CD4-positive, alpha-beta T cell treated with Interferon gamma for 1 hour (primary cell): ENCODE results near the gene RITA1.
"Not testable (repeated sequence)": the region's sequence is repeated elsewhere in the genome, so short reads cannot be mapped to it uniquely, and the experiment has no call there.

Experiments
- DNase-seq: peaks from one replicate; pipeline ENCODE4 v3.0.0-alpha.2; 2020

RITA1 gene, protein sequence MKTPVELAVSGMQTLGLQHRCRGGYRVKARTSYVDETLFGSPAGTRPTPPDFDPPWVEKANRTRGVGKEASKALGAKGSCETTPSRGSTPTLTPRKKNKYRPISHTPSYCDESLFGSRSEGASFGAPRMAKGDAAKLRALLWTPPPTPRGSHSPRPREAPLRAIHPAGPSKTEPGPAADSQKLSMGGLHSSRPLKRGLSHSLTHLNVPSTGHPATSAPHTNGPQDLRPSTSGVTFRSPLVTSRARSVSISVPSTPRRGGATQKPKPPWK

DNA sequence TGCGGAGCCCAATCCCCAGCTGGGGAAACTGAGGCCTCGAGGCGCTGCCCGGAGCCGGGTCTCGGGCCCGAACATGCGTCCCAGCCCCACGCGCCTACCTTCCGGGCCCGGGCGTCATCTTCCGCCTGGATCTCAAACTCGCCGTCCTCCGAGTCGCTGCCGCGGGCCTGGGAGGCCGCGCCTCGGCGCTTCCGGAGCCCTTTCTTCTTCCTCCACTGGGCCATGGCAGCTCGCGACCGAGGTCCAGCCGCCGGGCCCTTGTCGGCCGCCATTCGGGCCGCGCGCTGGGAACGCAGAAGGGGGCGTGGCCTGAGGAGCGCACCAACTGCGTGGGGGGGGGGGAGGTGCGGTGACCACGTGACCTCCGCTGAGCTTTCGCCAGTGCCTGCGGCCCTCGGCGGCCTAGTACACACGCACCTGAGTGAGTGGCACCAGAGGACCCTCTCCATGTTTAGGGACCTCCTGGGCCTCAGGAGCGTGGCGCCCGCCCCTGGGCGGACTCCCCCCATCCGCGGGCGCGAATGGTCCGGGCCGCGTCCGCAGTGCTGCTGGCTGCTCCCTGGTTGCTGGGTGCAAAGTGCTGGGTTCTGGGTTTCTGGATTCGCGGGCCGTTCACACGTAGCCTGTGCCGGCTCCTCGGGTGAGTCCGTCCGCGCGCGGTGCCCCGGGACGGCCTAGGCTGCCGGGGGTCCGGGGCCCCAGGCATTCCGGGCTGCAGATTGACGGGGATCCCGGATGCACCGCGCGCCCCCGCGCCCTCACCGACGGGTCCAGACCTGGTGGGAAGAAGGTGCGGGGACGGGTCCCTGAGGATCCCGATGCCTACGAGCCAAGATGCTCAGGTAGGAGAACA is at the start of gene RITA1, which contains the start of gene DDX54:
TSS of gene RITA1 (plus strand) at position 542 of the 853 bp plus-strand sequence. CDS start 1,026 bp downstream, outside the sequence.
TSS of gene DDX54 (minus strand) at position 299 of the 853 bp plus-strand sequence. CDS start at position 272, 27 bp downstream.
- DNase-seq = peak; percentile 70

DNA sequence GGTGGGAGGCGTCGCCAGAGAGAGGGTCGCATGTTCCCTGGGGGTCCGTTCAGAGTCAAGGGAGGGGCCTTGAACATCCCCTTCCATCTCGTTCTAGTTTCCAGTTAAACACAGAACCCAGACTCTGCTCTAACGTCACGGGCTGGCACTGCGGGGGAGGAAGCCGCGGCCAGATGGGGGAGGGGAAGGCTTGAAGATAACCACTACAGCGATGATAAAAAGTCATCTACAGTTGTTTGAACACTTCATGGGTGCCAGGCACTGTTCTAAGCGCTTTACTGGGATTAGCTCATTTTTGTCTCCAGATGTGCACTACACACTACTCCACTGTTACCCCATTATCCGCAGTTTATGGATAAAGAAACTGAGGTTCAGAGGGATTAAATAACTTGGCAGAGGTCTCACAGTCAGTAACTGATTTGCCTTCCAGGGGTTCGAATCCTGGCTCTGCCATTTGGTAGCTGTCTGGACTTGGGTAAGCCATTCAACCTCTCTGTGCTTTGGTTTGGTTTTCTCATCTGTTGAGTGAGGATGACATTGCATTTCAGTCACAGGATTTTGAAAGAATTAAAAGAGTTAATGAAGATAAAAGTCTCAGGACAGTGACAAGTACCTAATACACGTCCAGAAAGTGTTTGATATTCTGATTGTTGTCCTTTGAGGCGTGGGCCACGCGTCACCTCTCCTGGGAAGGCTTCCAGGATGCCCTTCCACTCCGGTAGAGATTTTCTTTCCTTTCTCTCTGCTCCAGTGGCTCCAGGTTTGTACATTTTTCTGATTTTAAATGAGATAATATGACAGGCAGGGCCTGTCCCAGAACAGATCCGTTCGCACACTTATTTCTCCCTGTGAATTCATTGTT is 49.2 kb upstream of the RITA1 start:
- peak; percentile 67 for DNase-seq

DNA sequence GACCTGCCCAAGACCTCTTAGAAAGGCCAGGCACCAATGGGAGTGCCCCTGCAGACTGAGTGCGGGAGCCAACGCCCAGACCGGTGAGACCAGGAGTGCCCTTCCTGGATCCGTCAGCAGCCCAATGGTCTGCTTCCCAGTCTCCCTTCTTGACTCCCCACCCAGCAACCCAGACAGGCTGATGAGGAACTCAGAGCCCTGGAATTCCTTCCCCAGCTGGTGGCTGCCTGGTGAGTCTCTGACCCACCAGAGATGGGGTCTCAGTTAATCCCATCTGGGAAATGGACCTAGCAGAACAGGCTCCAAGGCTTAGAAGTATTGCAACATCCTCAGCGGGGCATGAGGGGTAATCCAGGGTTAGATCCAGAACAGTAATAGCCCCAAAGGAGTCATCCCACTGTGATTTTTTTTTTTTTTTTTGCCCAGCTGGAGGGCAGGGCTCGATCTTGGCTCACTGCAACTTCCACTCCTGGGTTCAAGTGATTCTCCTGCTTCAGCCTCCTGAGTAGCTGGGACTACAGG is 48.5 kb upstream of the RITA1 start:
- DNase-seq = no peak

DNA sequence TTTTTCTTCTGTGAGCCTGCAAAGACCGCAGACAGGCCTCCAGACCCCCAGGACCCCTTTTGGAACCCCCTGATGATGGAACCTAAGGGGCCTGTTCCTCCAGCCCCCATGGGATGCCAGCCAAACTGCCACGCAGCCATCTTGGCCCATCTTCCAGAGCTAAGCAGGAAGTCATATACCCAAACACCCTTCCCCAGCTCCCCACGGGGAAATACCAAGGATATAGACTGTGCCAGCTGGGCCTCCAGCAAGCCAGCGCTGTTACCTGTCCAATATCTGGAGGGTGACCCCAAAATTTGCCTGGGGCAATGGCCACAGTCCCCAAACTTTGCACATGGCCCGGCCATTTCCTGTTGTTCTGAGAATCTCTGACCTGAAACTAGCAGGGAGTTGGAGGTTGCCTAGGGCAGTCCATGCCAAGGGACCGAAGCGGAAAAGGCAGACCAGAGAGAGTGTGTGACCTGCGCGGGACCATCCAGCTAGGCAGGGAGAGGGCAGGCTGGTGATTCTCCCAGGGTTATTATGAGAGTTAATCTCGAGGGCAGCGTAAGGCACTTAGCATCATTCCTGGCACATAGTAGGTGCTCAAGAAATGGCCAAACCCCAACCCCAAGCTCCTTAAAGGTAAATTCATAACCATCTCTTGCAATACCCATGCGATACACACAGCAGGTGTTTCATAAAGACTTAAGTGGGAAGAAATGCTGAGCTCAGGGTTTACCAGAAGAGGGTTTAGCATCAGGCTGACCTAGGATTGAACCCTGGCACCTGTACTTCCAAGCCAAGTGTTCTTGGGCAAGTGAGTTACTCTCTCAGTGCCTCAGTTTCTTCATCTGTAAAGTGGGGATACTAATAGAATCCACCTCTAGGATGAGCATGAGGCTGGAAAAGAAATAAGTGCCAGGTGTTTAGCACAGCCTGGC is 47.4 kb upstream of the RITA1 start:
- no peak for DNase-seq

DNA sequence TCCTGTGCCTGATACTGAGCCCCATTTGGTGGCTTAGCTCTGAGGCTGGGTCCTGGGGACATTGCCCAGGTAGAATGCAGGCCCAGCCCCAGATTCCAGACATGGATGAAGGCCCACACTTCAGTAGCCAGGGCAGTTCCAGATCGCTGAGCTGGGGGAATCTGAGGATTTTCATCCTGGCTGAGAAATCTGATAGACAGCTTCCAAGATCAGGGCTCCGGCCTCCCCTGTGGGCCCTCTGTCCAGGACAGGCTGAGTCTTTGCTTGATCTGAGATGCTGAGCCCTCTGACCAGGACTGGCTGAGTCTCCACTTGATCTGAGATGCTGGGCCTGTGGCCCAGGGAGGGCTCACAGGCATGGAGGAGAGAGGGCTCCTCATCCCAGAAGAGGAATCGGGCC is 46.7 kb upstream of the RITA1 start:
- no peak for DNase-seq

DNA sequence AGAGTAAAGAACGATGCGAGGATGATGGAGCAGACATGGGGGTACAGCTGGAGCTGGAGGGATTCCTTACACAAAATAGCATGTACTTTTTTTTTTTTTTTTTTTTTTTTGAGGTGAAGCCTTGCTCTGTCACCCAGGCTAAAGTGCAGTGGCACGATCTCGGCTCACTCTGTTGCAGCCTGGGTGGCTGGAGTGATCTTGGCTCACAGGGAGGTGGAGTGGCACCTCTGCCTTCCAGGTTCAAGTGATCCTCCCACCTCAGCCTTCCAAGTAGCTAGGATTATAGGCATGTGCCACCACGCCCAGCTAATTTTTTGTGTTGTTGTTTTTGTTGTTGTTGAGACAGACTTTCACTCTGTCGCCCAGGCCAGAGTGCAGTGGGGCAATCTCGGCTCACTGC is 44.8 kb upstream of the RITA1 start:
- DNase-seq = no peak

DNA sequence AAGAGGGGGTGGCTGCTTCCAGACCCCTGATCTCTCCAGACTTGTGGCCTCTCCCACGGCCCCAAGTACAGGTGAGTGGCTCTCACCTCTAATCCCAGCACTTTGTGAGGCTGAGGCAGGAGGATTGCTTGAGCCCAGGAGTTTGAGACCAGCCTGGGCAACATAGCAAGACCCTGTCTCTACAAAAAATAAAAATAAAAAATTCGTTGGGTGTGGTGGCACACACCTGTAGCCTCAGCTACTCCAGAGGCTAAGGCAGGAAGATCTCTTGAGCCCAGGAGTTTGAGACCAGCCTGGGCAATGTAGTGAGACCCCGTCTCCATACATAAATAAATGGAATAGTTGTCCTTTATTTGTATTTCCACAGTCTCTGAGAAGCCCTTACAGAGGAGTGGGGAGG is 43.8 kb upstream of the RITA1 start:
- not testable (repeated sequence) for DNase-seq

DNA sequence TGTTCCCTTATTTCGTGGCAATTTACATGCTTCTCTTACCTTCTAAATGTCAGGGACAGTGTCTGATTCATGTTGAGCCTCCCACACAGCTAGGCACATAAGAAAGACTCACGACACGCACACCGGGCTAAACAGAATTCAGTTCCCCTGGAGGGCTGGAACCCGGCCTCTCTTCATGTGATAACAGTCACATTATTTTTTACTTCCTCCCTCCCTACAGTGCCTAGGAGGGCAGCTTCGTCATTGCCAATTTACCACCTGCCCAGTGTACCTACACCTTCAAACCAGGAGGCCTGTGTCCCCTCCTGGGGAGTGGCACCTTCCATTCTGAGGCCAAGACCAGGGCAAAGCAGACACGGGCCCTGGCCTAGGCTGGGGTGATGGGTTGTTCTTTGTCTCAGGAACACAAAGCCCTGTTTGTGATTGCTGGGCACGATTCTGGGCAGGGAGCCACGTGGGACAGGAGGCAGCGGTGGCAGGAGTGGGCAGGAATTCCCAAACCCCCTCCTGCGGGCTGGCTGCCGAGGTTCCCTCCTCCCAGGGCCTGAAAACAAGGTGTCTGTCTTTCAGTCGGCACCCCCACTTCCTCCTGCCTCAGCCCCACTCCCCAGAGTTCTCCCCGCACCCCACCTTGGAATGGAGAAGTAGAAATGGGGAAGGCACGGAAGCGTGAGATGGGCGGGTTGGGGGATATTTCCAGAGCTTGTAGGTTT is 43.2 kb upstream of the RITA1 start:
- peak; percentile 38 for DNase-seq

DNA sequence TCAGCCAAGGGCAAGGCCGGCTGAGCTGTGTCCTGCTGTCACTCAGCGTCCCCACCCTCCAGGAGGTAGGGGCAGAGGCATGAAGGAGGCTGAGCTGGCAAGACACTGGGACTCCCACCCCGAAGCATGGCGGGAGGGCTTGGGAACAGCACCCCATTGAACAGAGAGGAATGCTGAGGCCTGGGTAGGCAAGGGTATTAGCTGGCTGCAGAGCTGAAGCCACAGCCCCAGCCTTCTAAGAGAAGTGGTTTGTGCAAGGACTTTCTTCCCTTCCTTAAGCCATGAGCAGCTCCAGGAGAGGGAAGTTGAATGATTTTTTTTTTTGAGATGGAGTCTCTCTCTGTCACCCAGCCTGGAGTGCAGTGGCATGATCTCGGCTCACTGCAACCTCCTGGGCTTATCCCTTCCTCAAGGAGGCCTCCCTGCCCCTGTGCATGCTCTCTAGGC is 42.6 kb upstream of the RITA1 start:
- no peak for DNase-seq

DNA sequence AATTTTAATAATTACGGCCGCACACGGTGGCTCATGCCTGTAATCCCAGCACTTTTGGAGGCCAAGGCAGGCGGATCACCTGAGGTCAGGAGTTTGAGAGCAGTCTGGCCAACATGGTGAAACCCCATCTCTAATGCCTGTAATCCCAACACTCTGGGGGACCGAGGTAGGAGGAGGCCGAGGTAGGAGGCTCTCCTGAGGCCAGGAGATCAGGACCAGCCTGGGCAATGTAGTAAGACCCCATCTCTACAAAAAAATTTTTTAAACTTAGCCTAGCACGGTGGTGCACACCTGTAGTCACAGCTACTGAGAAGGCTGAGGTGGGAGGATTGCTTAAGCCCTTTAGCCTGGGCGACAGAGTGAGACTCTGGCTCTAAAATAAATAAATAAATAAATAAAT is 41.6 kb upstream of the RITA1 start:
- DNase-seq = no peak

DNA sequence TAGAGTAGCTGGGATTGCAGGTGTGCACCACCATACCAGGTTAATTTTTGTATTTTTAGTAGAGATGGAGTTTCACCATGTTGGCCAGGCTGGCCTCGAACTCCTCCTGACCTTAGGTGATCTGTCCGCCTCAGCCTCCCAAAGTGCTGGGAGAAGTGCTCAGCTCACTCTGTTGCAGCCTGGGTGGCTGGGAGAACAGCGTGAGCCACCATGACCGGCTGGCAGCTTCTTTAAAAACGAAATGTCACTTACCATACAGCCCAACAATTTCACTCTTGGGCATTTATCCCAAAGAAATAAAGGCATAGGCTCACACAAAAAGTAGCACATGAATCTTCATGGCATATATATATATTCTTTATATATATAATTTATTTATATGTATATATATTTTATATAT is 40.7 kb upstream of the RITA1 start:
- DNase-seq = no peak

DNA sequence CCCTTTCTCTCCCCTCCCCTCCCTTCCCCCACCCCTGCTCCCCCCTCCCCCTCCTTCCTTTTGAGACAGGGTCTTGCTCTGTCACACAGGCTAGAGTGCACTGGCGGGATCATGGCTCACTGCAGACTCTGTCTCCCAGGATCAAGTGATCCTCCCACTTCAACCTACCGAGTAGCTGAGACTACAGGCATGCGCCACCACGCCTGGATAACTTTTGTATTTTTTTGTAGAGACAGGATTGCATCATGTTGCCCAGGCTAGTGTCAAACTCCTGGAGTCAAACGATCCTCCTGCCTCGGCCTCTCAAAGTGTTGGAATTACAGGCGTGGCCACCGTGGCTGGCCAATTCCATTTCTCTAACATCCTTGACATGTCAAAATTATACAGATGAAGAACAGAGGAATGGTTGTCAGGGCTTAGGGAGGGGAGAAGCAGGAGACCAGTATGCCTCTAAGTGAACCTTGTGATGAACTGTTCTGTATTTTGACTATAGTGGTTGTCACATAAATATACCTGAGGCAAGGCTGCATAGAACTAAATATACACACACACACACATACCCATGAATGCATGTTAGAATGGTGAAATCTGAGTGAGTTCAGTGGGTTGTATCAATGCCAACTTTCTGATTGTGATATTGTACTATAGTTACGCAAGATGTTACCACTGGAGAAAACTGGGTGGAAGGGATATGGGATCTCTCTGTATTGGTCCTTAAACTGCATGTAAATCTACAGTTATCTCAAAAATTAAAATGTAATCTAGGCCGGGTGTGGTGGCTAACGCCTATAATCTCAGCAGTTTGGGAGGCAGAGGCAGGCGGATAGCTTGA is 39.6 kb upstream of the RITA1 start:
- DNase-seq = no peak

DNA sequence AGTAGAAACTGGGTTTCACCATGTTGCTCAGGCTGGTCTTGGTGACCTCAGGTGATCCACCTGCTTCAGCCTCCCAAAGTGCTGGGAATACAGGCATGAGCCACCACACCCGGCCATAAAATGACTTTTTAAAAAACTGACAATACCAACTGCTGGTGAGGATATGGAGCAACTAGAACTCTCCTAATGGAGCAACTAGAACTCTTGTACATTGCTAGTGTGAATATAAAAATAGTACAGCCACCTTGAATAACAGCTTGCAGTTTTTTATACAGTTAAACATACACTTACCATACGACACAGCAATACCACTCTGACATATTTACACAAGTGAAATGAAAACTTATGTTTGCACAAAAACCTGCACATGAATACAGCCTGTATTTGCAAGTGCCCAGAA is 38.5 kb upstream of the RITA1 start:
- DNase-seq = no peak

DNA sequence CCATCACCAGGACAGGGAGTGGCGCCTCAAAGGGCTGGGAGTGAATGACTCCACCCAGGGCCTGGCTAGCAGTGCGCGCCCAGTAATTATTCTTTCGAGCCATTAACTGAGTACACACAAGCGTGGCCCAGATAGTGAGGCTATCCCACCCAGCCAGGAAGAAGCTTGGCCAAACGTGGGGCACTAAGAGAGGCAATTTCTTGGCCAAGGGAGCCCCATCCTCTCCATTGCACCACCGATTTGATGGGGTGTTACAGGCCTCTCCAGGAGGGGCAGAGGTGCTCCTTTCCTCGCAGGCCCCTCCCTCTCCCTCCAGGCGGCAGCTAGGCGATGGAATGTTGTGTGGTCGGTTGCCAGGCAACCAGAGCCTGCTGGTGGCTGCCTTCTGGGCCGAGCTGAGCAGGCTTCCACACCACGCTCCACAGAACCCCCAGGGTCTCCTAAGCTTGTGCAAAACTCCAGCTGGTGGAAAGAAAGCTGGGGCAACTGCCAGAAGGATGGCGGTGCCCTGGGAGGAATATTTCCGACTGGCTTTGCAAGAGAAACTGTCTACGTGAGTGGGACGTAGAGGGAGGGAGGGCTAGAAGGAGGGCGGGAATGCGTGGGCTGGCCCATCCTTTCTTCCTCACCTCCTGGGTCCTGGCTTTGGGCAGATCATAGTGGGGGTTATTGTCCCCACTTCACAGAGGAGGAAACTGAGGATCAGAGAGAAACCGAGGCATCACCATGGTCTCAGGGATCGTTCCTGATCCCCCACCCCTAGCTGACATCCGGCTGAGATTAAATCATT is 36.0 kb upstream of the RITA1 start, which contains the start of gene CFAP73:
TSS of gene CFAP73 (plus strand) at position 364 of the 790 bp plus-strand sequence. CDS start at position 498, 134 bp downstream.
- DNase-seq = no peak

DNA sequence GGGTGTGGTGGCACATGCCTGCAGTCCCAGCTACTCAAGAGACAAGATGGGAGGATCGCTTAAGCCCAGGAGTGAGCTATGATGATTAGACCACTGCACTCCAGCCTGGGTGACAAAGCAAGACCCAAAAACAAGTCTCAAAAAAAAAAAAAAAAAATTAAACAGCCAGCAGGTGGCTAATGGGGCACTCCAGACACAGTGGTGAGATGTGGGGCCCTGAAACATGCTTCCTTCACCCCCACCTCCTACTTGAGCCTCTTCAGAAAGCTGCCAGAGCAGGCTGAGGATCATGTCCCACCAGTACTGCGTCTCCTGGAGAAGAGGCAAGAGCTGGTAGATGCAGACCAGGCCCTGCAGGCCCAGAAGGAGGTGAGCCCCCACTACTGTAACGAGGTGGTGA is 33.9 kb upstream of the RITA1 start:
- DNase-seq = no peak

DNA sequence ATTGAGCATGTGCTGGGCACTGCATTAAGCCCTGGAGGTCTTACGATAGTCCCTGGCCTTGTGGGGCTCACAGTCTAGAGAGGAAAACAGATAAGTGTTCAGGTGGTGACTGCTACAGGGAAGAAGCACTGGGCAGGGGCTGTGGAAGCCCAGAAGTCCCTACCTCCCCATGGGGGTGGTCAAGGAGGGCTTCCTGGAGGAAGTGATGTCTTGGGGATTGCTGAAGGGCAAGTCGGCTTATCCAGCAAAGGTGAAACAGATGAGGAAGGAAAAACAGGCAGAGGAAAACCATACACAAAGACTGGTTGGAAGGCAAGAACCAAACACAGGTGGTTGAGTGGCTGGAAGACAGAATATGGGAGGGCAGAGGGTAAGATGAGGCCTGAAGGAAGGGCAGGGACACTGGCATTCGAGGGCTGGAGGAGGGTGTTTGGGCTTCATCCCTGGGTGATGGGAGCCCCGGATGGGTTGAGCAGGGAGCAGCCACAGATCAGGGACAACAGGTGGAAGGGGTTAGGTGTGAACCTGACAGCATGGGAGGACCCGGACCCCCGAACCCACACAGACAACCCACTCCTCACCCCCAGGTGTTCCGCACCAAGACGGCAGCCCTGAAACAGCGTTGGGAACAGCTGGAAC is 33.2 kb upstream of the RITA1 start:
- no peak for DNase-seq

DNA sequence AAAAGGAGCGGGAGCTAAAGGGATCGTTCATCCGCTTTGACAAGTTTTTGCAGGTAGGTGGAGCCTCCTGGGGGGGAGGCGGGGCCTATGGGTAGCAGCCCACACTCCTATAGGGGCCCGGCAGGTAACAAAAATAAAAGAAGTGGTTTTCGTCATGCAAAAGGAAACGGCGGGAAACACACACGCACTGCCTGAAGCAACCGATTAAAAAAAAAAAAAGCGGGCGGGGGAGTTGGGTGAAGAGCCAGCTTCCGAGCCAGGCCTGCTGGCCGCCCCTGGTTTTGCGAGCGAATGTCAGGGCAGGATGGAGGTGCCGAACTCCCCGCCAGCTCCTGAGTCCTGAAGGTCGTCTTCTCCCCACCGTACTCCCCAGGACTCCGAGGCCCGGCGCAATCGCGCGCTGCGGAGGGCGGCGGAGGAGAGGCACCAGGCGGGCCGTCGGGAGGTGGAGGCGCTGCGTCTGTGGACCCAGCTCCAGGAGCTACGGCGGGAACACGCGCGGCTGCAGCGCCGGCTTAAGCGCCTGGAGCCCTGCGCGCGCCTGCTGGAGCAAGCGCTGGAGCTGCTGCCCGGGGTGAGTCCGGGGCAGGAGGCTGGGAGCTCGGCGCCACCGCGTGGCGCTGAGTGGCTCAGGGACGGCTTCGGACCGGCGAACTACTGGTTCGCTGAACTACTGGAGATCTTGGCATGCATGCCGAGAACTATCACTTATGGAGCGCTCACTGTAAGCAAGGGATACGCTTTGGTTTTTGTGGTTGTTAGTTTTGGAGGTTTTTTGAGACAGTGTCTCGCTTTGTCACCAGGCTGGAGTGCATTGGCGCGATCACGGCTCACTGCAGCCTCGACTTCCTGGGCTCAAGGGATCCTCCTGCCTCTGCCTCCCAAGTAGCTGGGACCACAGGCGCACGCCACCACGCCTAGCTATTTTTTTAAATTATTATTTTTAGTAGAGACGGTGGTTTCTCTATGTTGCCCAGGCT is 32.4 kb upstream of the RITA1 start:
- DNase-seq = peak; percentile 68
